Neural progenitor cell (in vitro differentiated cells): Measurements from ENCODE around the gene OR51G2. TPM values are rescaled to one million over a fixed set of nuclear protein-coding genes. Genes with fewer than 3 reads are reported as not detected.

Experiments
- DNase-seq: peaks from one replicate; pipeline ENCODE4 v3.0.0-alpha.2; 2016; ENCODE audit warnings: low spot score
- H2AFZ ChIP-seq: fragments of 200-600 bp; sonication (generic); replicated peaks from 2 replicates; pipeline ENCODE4 v1.6.1; 2016; ENCODE audit warnings: antibody characterized with exemption
- H3F3A ChIP-seq: fragments of 200-600 bp; sonication (generic); 2 replicates; pipeline ENCODE4 v1.6.1; 2016; ENCODE audit warnings: antibody characterized with exemption, low read depth
- H3K27ac ChIP-seq: fragments of 200-600 bp; sonication (generic); 2 replicates; pipeline ENCODE4 v1.5.1; 2016; ENCODE audit warnings: mild to moderate bottlenecking
- H3K27me3 ChIP-seq: fragments of 200-600 bp; sonication (generic); 2 replicates; pipeline ENCODE4 v1.6.1; 2016; ENCODE audit warnings: mild to moderate bottlenecking, moderate library complexity
- H3K36me3 ChIP-seq: fragments of 200-600 bp; sonication (generic); 2 replicates; pipeline ENCODE4 v1.5.1; 2016
- H3K4me1 ChIP-seq: fragments of 200-600 bp; sonication (generic); 2 replicates; pipeline ENCODE4 v1.6.1; 2016; ENCODE audit warnings: mixed run types
- H3K4me2 ChIP-seq: fragments of 200-600 bp; sonication (generic); 2 replicates; pipeline ENCODE4 v1.6.1; 2016
- H3K4me3 ChIP-seq: fragments of 200-600 bp; sonication (generic); 2 replicates; pipeline ENCODE4 v1.5.1; 2016
- H3K79me2 ChIP-seq: fragments of 200-600 bp; sonication (generic); 2 replicates; pipeline ENCODE4 v1.6.1; 2016; ENCODE audit warnings: low read depth
- H3K9ac ChIP-seq: fragments of 200-600 bp; sonication (generic); 2 replicates; pipeline ENCODE4 v1.6.1; 2016
- H3K9me3 ChIP-seq: fragments of 200-600 bp; sonication (generic); 2 replicates; pipeline ENCODE4 v1.5.1; 2016; ENCODE audit warnings: low read depth
- H4K20me1 ChIP-seq: fragments of 200-600 bp; sonication (generic); 2 replicates; pipeline ENCODE4 v1.6.1; 2016; ENCODE audit warnings: low read depth
- H3K27ac Mint-ChIP-seq: 3 replicates; pipeline ENCODE4 v1.8.0; 2021; ENCODE audit warnings: mixed read lengths
- H3K27me3 Mint-ChIP-seq: 2 replicates; pipeline ENCODE4 v1.8.0; 2022; ENCODE audit warnings: low read depth, mild to moderate bottlenecking, inconsistent platforms, moderate library complexity, mixed read lengths; ENCODE audit not compliant: insufficient read depth
- H3K36me3 Mint-ChIP-seq: 3 replicates; pipeline ENCODE4 v1.8.0; 2021; ENCODE audit warnings: mixed read lengths
- H3K4me1 Mint-ChIP-seq: 3 replicates; pipeline ENCODE4 v1.8.0; 2021; ENCODE audit warnings: mixed read lengths
- H3K4me3 Mint-ChIP-seq: 3 replicates; pipeline ENCODE4 v1.8.0; 2021; ENCODE audit warnings: mild to moderate bottlenecking, moderate library complexity, mixed read lengths
- H3K9me3 Mint-ChIP-seq: 3 replicates; pipeline ENCODE4 v1.8.0; 2020; ENCODE audit warnings: mixed read lengths
- CTCF ChIP-seq: fragments of 200-600 bp; sonication (generic); IDR thresholded peaks from 2 replicates; pipeline ENCODE4 v1.5.1; 2017; ENCODE audit warnings: antibody characterized with exemption, mild to moderate bottlenecking
- EZH2 ChIP-seq: fragments of 200-600 bp; sonication (generic); IDR thresholded peaks from 2 replicates; pipeline ENCODE4 v1.6.1; 2017; ENCODE audit warnings: antibody characterized with exemption, mild to moderate bottlenecking, moderate library complexity
- EZH2phosphoT487 ChIP-seq: fragments of 200-600 bp; sonication (generic); IDR thresholded peaks from 2 replicates; pipeline ENCODE4 v1.6.1; 2017; ENCODE audit warnings: antibody characterized with exemption
- total RNA-seq: library from RNA; depleted of rRNA; stranded (reverse); fragments of >200 nt; gene quantifications from 2 replicates; pipeline ENCODE4 v1.2.3, GENCODE V29; 2015; ENCODE audit warnings: low replicate concordance

The OR51G2 gene
- total RNA-seq, 1 donor from 2014 or later: not detected

GRCh38 chr11:4922304-4922703, 3.2 kb upstream of the OR51G2 start:
- Histone ChIP-seq H3K79me2 (no peaks in the 10 kb centered on the region), H3K27ac (no peak overlapping the region), H3K36me3 (no peaks in the 10 kb centered on the region), H3F3A (no peaks in the 10 kb centered on the region), H2AFZ (no peak overlapping the region), H3K9ac (no peak overlapping the region), H3K4me3 (no peak overlapping the region), H4K20me1 (no peaks in the 10 kb centered on the region), H3K4me2 (no peak overlapping the region), H3K27me3 (no peaks in the 10 kb centered on the region), H3K9me3 (no peaks in the 10 kb centered on the region), H3K4me1 (no peaks in the 10 kb centered on the region)
- no peaks in the 10 kb centered on the region for H3K36me3 Mint-ChIP-seq
- no peak for TF ChIP-seq EZH2
- no peak for TF ChIP-seq EZH2phosphoT487
- no peak for TF ChIP-seq CTCF
- no peak for DNase-seq
- H3K9me3 Mint-ChIP-seq: no peaks in the 10 kb centered on the region
- no peak overlapping the region for H3K4me3 Mint-ChIP-seq
- no peaks in the 10 kb centered on the region for H3K4me1 Mint-ChIP-seq
- no peaks in the 10 kb centered on the region for H3K27me3 Mint-ChIP-seq
- no peak overlapping the region for H3K27ac Mint-ChIP-seq

- no peaks in the 10 kb centered on the region for H3K79me2 ChIP-seq
- TF ChIP-seq EZH2phosphoT487: no peak
- no peaks in the 10 kb centered on the region for H4K20me1 ChIP-seq
- no peaks in the 10 kb centered on the region for H3K9me3 ChIP-seq
- Mint-ChIP-seq H3K36me3 (no peaks in the 10 kb centered on the region), H3K27me3 (no peaks in the 10 kb centered on the region), H3K4me1 (no peaks in the 10 kb centered on the region), H3K9me3 (no peaks in the 10 kb centered on the region), H3K27ac (no peak overlapping the region), H3K4me3 (no peak overlapping the region)
- no peak overlapping the region for H2AFZ ChIP-seq
- no peaks in the 10 kb centered on the region for H3K36me3 ChIP-seq
- H3K9ac ChIP-seq: no peak overlapping the region
- no peaks in the 10 kb centered on the region for H3F3A ChIP-seq
- DNase-seq: no peak
- H3K4me2 ChIP-seq: no peak overlapping the region
- no peaks in the 10 kb centered on the region for H3K4me1 ChIP-seq
- no peak overlapping the region for H3K27ac ChIP-seq
- H3K27me3 ChIP-seq: no peaks in the 10 kb centered on the region
- no peak overlapping the region for H3K4me3 ChIP-seq
Observed at GRCh38 chr11:4921796-4922195, 2.6 kb upstream of the OR51G2 start.

- H3K27ac ChIP-seq: no peak overlapping the region
- H3K27ac Mint-ChIP-seq: no peak overlapping the region
- no peak overlapping the region for H3K4me3 Mint-ChIP-seq
- H3K79me2 ChIP-seq: no peaks in the 10 kb centered on the region
- no peaks in the 10 kb centered on the region for H3K27me3 Mint-ChIP-seq
- no peak for DNase-seq
- H4K20me1 ChIP-seq: no peaks in the 10 kb centered on the region
- H3K4me3 ChIP-seq: no peak overlapping the region
- no peak overlapping the region for H3K9ac ChIP-seq
- H3F3A ChIP-seq: no peaks in the 10 kb centered on the region
- no peaks in the 10 kb centered on the region for H3K27me3 ChIP-seq
- H3K36me3 ChIP-seq: no peaks in the 10 kb centered on the region
- H3K9me3 ChIP-seq: no peaks in the 10 kb centered on the region
- no peaks in the 10 kb centered on the region for H3K9me3 Mint-ChIP-seq
- no peaks in the 10 kb centered on the region for H3K4me1 ChIP-seq
- no peak for TF ChIP-seq EZH2phosphoT487
- TF ChIP-seq EZH2: no peak
- TF ChIP-seq CTCF: no peak
- H3K4me1 Mint-ChIP-seq: no peaks in the 10 kb centered on the region
- no peaks in the 10 kb centered on the region for H3K36me3 Mint-ChIP-seq
- no peak overlapping the region for H2AFZ ChIP-seq
- no peak overlapping the region for H3K4me2 ChIP-seq
Observed at GRCh38 chr11:4916581-4916980, 2.6 kb downstream of the OR51G2 start.

DNA sequence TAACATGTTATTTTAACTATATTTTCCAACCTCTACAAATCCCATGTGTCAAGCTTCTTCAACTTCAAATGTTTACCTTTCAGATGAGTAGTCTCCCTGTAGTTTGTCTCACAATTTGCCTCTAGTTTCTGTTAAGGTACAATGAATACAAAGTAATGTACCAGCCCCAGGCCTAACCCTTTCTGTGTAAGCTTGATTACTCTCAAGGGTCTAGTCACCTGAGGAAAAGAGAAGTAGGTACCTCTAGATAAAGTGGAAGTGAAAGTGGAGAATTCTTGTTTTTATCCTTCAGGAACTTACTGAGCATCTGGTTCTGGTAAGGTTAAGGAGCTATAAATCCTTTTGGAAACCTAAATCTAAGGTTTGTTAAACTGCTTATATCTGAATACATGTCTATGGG, 15.7 kb downstream of the OR51G2 start, which contains the start of gene OR51A7:
Gene OR51A7, plus strand, starts transcription at position 300 of the 400 bp plus-strand sequence. CDS start 3,587 bp downstream, outside the sequence.
- H3K9ac ChIP-seq: no peak within 1 kb of the TSS
- H3K36me3 Mint-ChIP-seq: no peaks in the 10 kb centered on the region
- H3K27ac ChIP-seq: no peak within 1 kb of the TSS
- no peaks in the 10 kb centered on the region for H3K4me1 Mint-ChIP-seq
- H3F3A ChIP-seq: no peaks in the 10 kb centered on the region
- H3K36me3 ChIP-seq: no peaks in the 10 kb centered on the region
- H3K4me3 ChIP-seq: no peak within 1 kb of the TSS
- H4K20me1 ChIP-seq: no peaks in the 10 kb centered on the region
- no peaks in the 10 kb centered on the region for H3K79me2 ChIP-seq
- no peak within 1 kb of the TSS for H3K4me3 Mint-ChIP-seq
- TF ChIP-seq CTCF (no peak), EZH2phosphoT487 (no peak), EZH2 (no peak)
- H3K9me3 Mint-ChIP-seq: no peaks in the 10 kb centered on the region
- H3K27ac Mint-ChIP-seq: no peak within 1 kb of the TSS
- H3K27me3 Mint-ChIP-seq: no peaks in the 10 kb centered on the region
- no peak within 1 kb of the TSS for H3K4me2 ChIP-seq
- no peak within 1 kb of the TSS for H2AFZ ChIP-seq
- no peaks in the 10 kb centered on the region for H3K9me3 ChIP-seq
- no peaks in the 10 kb centered on the region for H3K27me3 ChIP-seq
- no peaks in the 10 kb centered on the region for H3K4me1 ChIP-seq
- DNase-seq: no peak
